ENCODE results near the gene NME7. TPM values are rescaled to one million over a fixed set of nuclear protein-coding genes. Genes with fewer than 3 reads are reported as not detected.

The NME7 gene
- total RNA-seq, 1 donor from 2014 or later: 23.6 TPM

GRCh38 chr1:169155675-169156074 is 211.9 kb downstream of the NME7 start:
- H3K36me3 ChIP-seq: no peaks in the 10 kb centered on the region
- H3K4me3 ChIP-seq: no peak overlapping the region
- H3K27ac ChIP-seq: no peak overlapping the region
- no peaks in the 10 kb centered on the region for H3K27me3 ChIP-seq
- TF ChIP-seq POLR2A (IDR thresholded peaks at IDR 0.05): no peak
- intact Hi-C loops (cut with DNase I): no loop called here
- H3K9me3 ChIP-seq: no peaks in the 10 kb centered on the region
- no peaks in the 10 kb centered on the region for H3K4me1 ChIP-seq
- DNase-seq (ENCODE audit: extremely low spot score in 2 of 2): no peak

- Histone ChIP-seq H3K9me3 (no peaks in the 10 kb centered on the region), H3K4me3 (no peak overlapping the region), H3K36me3 (no peaks in the 10 kb centered on the region), H3K27me3 (no peaks in the 10 kb centered on the region), H3K27ac (no peak overlapping the region), H3K4me1 (no peaks in the 10 kb centered on the region)
- DNase-seq (ENCODE audit: extremely low spot score in 2 of 2): no peak
- no peak for TF ChIP-seq POLR2AphosphoS5 (IDR thresholded peaks at IDR 0.05; ENCODE audit: insufficient read depth in 1 of 2, low read depth in 1 of 2)
- no peak for TF ChIP-seq POLR2A (IDR thresholded peaks at IDR 0.05)
- TF ChIP-seq, protein P1, sequence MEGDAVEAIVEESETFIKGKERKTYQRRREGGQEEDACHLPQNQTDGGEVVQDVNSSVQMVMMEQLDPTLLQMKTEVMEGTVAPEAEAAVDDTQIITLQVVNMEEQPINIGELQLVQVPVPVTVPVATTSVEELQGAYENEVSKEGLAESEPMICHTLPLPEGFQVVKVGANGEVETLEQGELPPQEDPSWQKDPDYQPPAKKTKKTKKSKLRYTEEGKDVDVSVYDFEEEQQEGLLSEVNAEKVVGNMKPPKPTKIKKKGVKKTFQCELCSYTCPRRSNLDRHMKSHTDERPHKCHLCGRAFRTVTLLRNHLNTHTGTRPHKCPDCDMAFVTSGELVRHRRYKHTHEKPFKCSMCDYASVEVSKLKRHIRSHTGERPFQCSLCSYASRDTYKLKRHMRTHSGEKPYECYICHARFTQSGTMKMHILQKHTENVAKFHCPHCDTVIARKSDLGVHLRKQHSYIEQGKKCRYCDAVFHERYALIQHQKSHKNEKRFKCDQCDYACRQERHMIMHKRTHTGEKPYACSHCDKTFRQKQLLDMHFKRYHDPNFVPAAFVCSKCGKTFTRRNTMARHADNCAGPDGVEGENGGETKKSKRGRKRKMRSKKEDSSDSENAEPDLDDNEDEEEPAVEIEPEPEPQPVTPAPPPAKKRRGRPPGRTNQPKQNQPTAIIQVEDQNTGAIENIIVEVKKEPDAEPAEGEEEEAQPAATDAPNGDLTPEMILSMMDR (IDR thresholded peaks at IDR 0.05): no peak
- intact Hi-C loops (cut with DNase I): no loop called here
Observed at GRCh38 chr1:169151338-169151837, 216.2 kb downstream of the NME7 start.

DNA sequence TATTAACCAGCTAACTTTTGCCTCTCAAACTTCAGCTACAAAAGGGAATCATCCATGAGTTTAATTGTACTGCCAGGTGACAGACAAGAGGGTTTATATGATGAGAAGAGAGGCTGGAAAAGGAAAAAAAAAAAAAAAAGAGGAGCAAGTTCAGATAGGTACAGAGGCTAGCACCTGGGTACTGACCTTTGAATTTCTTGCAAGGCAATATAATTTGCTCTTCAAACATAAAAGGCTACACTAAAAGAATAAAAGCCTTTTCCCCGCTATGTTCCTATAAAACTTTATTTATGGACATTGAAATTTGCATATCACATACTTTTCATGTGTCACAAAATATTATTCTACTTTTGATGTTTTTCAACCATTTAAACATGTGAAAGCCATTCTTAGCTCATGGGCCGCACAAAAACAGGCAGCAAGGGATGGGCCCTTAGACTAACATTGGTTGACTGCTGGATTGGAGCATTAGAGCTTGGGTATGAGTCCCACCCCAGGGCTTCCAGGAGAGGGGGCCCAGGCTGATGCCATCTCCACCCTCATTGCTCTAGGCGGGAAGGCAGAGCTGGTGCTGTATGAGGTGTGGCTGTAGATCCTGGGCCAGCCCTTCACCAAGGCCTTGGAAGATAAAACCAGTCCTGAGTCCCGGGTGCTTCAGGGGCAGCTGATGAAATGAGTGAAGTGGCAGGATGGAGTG is 216.8 kb downstream of the NME7 start:
- DNase-seq (ENCODE audit: extremely low spot score in 2 of 2): no peak
- H3K4me3 ChIP-seq: no peak overlapping the region
- no peak for TF ChIP-seq POLR2AphosphoS5 (IDR thresholded peaks at IDR 0.05; ENCODE audit: insufficient read depth in 1 of 2, low read depth in 1 of 2)
- no peak for TF ChIP-seq POLR2A (IDR thresholded peaks at IDR 0.05)
- TF ChIP-seq, protein P1 (IDR thresholded peaks at IDR 0.05): no peak
- H3K27ac ChIP-seq: no peak overlapping the region
- H3K36me3 ChIP-seq: no peaks in the 10 kb centered on the region
- no peaks in the 10 kb centered on the region for H3K27me3 ChIP-seq
- H3K9me3 ChIP-seq: no peaks in the 10 kb centered on the region
- no peaks in the 10 kb centered on the region for H3K4me1 ChIP-seq
- intact Hi-C loops (cut with DNase I): no loop called here

DNA sequence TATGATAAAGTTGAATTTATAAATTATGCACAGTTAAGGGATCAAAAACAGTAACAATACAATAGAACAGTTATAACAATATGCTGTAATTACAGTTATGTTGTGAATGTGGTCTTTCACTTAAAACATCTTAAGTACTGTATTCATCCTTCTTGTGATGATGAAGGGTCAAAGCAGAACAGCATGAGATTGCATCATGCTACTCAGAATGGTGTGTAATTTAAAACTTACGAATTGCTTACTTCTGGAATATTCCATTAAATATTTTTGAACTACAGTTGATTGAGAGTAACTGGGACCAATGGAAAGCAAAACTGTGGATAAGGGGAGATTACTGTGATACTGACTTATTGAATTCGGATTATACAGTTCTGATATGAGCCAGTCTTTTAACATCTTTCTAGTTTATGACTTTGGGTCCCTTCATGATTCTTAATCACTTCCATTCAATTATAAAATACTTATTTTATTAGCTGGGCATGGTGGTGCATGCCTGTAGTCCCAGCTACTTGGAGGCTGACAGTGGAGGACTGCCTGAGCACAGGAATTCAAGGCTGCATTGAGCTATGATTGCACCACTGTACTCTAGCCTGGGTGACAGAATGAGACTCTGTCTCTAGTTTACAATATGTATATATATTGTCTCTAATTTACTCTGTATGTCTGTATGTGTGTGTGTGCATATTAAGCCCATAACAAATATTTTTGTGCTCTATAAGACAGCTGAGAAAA is 217.9 kb downstream of the NME7 start:
- H3K4me1 ChIP-seq: no peaks in the 10 kb centered on the region
- no peaks in the 10 kb centered on the region for H3K9me3 ChIP-seq
- intact Hi-C loops (cut with DNase I): no loop called here
- H3K36me3 ChIP-seq: no peaks in the 10 kb centered on the region
- no peaks in the 10 kb centered on the region for H3K27me3 ChIP-seq
- no peak overlapping the region for H3K27ac ChIP-seq
- TF ChIP-seq POLR2A (IDR thresholded peaks at IDR 0.05) (no peak), POLR2AphosphoS5 (IDR thresholded peaks at IDR 0.05; ENCODE audit: insufficient read depth in 1 of 2, low read depth in 1 of 2) (no peak)
- TF ChIP-seq, protein P1 (IDR thresholded peaks at IDR 0.05): no peak
- DNase-seq (ENCODE audit: extremely low spot score in 2 of 2): no peak
- no peak overlapping the region for H3K4me3 ChIP-seq

GRCh38 chr1:169148472-169149252 is 218.9 kb downstream of the NME7 start:
- Histone ChIP-seq H3K36me3 (no peaks in the 10 kb centered on the region), H3K27ac (no peak overlapping the region), H3K4me1 (no peaks in the 10 kb centered on the region), H3K4me3 (no peak overlapping the region), H3K27me3 (no peaks in the 10 kb centered on the region), H3K9me3 (no peaks in the 10 kb centered on the region)
- TF ChIP-seq, protein P1 (IDR thresholded peaks at IDR 0.05): no peak
- TF ChIP-seq POLR2AphosphoS5 (IDR thresholded peaks at IDR 0.05; ENCODE audit: insufficient read depth in 1 of 2, low read depth in 1 of 2) (no peak), POLR2A (IDR thresholded peaks at IDR 0.05) (no peak)
- no peak for DNase-seq (ENCODE audit: extremely low spot score in 2 of 2)
- intact Hi-C loops (cut with DNase I): no loop called here

Measured in vagina (tissue), 2 donors.